ENCODE data around the gene SCMH1.

DNA sequence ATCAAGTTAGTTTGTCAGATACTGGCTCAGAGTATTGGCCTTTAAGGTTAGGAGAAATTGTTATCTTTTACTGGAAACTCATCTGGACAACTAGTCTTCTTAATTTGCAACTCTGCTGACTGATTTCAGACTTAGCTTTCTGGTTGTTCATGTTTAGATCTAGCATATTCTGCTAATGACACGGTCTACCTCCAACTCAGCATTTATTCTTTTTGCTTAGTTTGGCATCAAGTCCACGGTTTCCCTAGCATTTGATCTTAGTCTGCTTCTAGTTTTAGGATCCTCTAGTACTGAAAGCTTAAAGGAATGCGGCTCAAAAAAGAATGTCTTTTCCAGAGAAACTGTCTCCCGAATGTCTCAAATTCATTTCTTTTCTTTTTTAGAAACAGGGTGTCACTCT, 145.0 kb downstream of the SCMH1 start:
- TF ChIP-seq CTCF (IDR thresholded peaks at IDR 0.05) (no peak), POLR2A (IDR thresholded peaks at IDR 0.05) (no peak), POLR2AphosphoS5 (IDR thresholded peaks at IDR 0.05) (no peak)
